ENCODE results near the gene RFT1.

- no peak for TF ChIP-seq CTCF (IDR thresholded peaks at IDR 0.05)
- TF ChIP-seq POLR2AphosphoS5 (IDR thresholded peaks at IDR 0.05), result no peak
These were observed 31.2 kb upstream of the RFT1 start for GRCh38 chr3:53161450-53161819.

Data from transverse colon (tissue), 4 donors.